GM12873 (cell line): ENCODE data around the gene DNAH6.

Experiments used
- CTCF ChIP-seq: IDR thresholded peaks from 2 replicates; pipeline ENCODE4 v1.5.1; 2012; ENCODE audit warnings: low read depth, mild to moderate bottlenecking, moderate library complexity, low read length, control low read depth; ENCODE audit not compliant: insufficient read depth; ENCODE audit errors: missing control alignments

The DNAH6 gene

GRCh38 chr2:84741182-84741822 lies 225.0 kb downstream of the DNAH6 start:
- TF ChIP-seq CTCF = peak; percentile 81

GRCh38 chr2:84748341-84748740 lies 232.0 kb downstream of the DNAH6 start:
- no peak for TF ChIP-seq CTCF

- TF ChIP-seq CTCF = no peak
Observed at GRCh38 chr2:84749442-84749841, 233.1 kb downstream of the DNAH6 start.

GRCh38 chr2:84755096-84755495 lies 238.8 kb downstream of the DNAH6 start:
- TF ChIP-seq CTCF = no peak

GRCh38 chr2:84757648-84758047 lies 241.3 kb downstream of the DNAH6 start:
- no peak for TF ChIP-seq CTCF

- TF ChIP-seq CTCF = no peak
Observed at GRCh38 chr2:84766791-84767190, 250.5 kb downstream of the DNAH6 start.

GRCh38 chr2:84768840-84769239 lies 252.5 kb downstream of the DNAH6 start:
- no peak for TF ChIP-seq CTCF
